PC-3 (cell line): ENCODE measurements around the gene BRF1. TPM values are rescaled to one million over a fixed set of nuclear protein-coding genes. Genes with fewer than 3 reads are reported as not detected.

Experiments
- ATAC-seq: fragments of 200-7000 bp; cut with Tn5 transposase; 2 replicates; pipeline ENCODE4 v1.9.1; 2020; ENCODE audit warnings: mild to moderate bottlenecking, moderate library complexity
- BruUV-seq: library from RNA; stranded (reverse); fragments of 400-500 nt; replicated peaks from 2 replicates; lab custom pipeline; 2021; lab: Mats Ljungman, UMichigan
- CTCF ChIA-PET: fragments of 300-600 bp; sonication (Branson Sonifier 250); formaldehyde crosslinking; loops from one replicate; lab custom pipeline; 2022; ENCODE audit warnings: antibody characterized with exemption; lab: Charles Lee
- POLR2A ChIA-PET: fragments of 300-600 bp; sonication (Branson Sonifier 250); formaldehyde crosslinking; loops from one replicate; lab custom pipeline; 2022; ENCODE audit warnings: antibody characterized with exemption; ENCODE audit not compliant: unreplicated experiment; lab: Charles Lee
- DNase-seq: peaks from one replicate; pipeline ENCODE4 v3.0.0-alpha.2; 2015
- H2AFZ ChIP-seq: fragments of 300-600 bp; sonication (generic); 2 replicates; pipeline ENCODE4 v1.6.0; 2016; ENCODE audit warnings: antibody characterized with exemption, low read length
- H3F3A ChIP-seq: fragments of 300-600 bp; sonication (generic); one replicate; pipeline ENCODE4 v1.6.0; 2017; ENCODE audit warnings: antibody characterized with exemption, low read length, control low read depth, mild to moderate bottlenecking; ENCODE audit not compliant: unreplicated experiment
- H3K27ac ChIP-seq: fragments of 300-600 bp; sonication (generic); 2 replicates; pipeline ENCODE4 v1.5.1; 2016; ENCODE audit warnings: mild to moderate bottlenecking, low read length
- H3K27me3 ChIP-seq: fragments of 300-600 bp; sonication (generic); 2 replicates; pipeline ENCODE4 v1.6.1; 2016; ENCODE audit warnings: low read length, mixed read lengths
- H3K36me3 ChIP-seq: fragments of 300-600 bp; sonication (generic); 2 replicates; pipeline ENCODE4 v1.6.1; 2016; ENCODE audit warnings: low read depth, mixed run types, low read length, mixed read lengths
- H3K4me1 ChIP-seq: fragments of 300-600 bp; sonication (generic); 2 replicates; pipeline ENCODE4 v1.5.1; 2016; ENCODE audit warnings: low read length; ENCODE audit not compliant: insufficient read depth
- H3K4me2 ChIP-seq: fragments of 300-600 bp; sonication (generic); 2 replicates; pipeline ENCODE4 v1.6.0; 2016; ENCODE audit warnings: low read length
- H3K4me3 ChIP-seq: fragments of 300-600 bp; sonication (generic); 2 replicates; pipeline ENCODE4 v1.5.1; 2016; ENCODE audit warnings: mild to moderate bottlenecking, low read length, mixed read lengths
- H3K79me2 ChIP-seq: fragments of 300-600 bp; sonication (generic); 2 replicates; pipeline ENCODE4 v1.6.1; 2017; ENCODE audit warnings: low read length, mixed read lengths
- H3K9ac ChIP-seq: fragments of 300-600 bp; sonication (generic); 2 replicates; pipeline ENCODE4 v1.6.0; 2016; ENCODE audit warnings: mild to moderate bottlenecking, low read length
- H3K9me2 ChIP-seq: fragments of 300-600 bp; sonication (generic); replicated peaks from 2 replicates; pipeline ENCODE4 v1.6.1; 2016; ENCODE audit warnings: mixed run types, low read length, mixed read lengths
- H3K9me3 ChIP-seq: fragments of 300-600 bp; sonication (generic); 2 replicates; pipeline ENCODE4 v1.6.1; 2016; ENCODE audit warnings: low read length, mixed read lengths
- H4K20me1 ChIP-seq: fragments of 300-600 bp; sonication (generic); 2 replicates; pipeline ENCODE4 v1.6.1; 2016; ENCODE audit warnings: low read length, mixed read lengths
- EZH2 ChIP-seq: fragments of 300-600 bp; sonication (generic); IDR thresholded peaks from one replicate; pipeline ENCODE4 v1.6.1; 2017; ENCODE audit warnings: antibody characterized with exemption, mild to moderate bottlenecking, low read length; ENCODE audit not compliant: unreplicated experiment
- EZH2phosphoT487 ChIP-seq: fragments of 300-600 bp; sonication (generic); IDR thresholded peaks from 2 replicates; pipeline ENCODE4 v1.6.1; 2018; ENCODE audit warnings: mild to moderate bottlenecking, antibody characterized with exemption, low read length, borderline replicate concordance
- intact Hi-C: fragments of 100-400 bp; cut with micrococcal nuclease; formaldehyde crosslinking; loops from 2 replicates; pipeline ENCODE4 v1.9.0; 2023
- total RNA-seq: library from RNA; depleted of rRNA; stranded (reverse); fragments of >200 nt; gene quantifications from 2 replicates; pipeline ENCODE4 v1.2.3, GENCODE V29; 2014
- TF ChIP-seq, protein P1 (sequence below): fragments of 300-600 bp; sonication (generic); conservative IDR thresholded peaks from 2 replicates; pipeline ENCODE4 v1.5.1; 2017; ENCODE audit warnings: antibody characterized with exemption, low read depth, mild to moderate bottlenecking, low read length

BRF1 gene
- total RNA-seq, 1 experiment from 2014 or later = 55.8 TPM

GRCh38 chr14:105256292-105256960 is 44.4 kb downstream of the BRF1 start:
- no peak overlapping the region for H3K9ac ChIP-seq
- ChIA-PET CTCF (no interaction called here), POLR2A (interaction anchor here (0.6 kb wide), 1 partner anchor 51 kb away, joined by 6 read pairs; no protein-coding TSS in a partner anchor)
- no peaks in the 10 kb centered on the region for H3F3A ChIP-seq
- H3K36me3 ChIP-seq = no peaks in the 10 kb centered on the region
- no peak overlapping the region for H2AFZ ChIP-seq
- H3K9me3 ChIP-seq = no peaks in the 10 kb centered on the region
- no peak overlapping the region for H3K4me2 ChIP-seq
- ATAC-seq = no peak
- H3K27ac ChIP-seq = no peak overlapping the region
- peaks cover 5% of the 10 kb centered on the region for H3K4me1 ChIP-seq
- no peaks in the 10 kb centered on the region for H4K20me1 ChIP-seq
- BruUV-seq = no TSS peak
- H3K4me3 ChIP-seq = no peak overlapping the region
- H3K79me2 ChIP-seq = no peaks in the 10 kb centered on the region
- no peak for DNase-seq
- intact Hi-C loops = no loop called here
- no peaks in the 10 kb centered on the region for H3K9me2 ChIP-seq
- TF ChIP-seq EZH2phosphoT487 (no peak), EZH2 (no peak)
- TF ChIP-seq, protein P1, sequence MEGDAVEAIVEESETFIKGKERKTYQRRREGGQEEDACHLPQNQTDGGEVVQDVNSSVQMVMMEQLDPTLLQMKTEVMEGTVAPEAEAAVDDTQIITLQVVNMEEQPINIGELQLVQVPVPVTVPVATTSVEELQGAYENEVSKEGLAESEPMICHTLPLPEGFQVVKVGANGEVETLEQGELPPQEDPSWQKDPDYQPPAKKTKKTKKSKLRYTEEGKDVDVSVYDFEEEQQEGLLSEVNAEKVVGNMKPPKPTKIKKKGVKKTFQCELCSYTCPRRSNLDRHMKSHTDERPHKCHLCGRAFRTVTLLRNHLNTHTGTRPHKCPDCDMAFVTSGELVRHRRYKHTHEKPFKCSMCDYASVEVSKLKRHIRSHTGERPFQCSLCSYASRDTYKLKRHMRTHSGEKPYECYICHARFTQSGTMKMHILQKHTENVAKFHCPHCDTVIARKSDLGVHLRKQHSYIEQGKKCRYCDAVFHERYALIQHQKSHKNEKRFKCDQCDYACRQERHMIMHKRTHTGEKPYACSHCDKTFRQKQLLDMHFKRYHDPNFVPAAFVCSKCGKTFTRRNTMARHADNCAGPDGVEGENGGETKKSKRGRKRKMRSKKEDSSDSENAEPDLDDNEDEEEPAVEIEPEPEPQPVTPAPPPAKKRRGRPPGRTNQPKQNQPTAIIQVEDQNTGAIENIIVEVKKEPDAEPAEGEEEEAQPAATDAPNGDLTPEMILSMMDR = no peak
- H3K27me3 ChIP-seq = no peaks in the 10 kb centered on the region

DNA sequence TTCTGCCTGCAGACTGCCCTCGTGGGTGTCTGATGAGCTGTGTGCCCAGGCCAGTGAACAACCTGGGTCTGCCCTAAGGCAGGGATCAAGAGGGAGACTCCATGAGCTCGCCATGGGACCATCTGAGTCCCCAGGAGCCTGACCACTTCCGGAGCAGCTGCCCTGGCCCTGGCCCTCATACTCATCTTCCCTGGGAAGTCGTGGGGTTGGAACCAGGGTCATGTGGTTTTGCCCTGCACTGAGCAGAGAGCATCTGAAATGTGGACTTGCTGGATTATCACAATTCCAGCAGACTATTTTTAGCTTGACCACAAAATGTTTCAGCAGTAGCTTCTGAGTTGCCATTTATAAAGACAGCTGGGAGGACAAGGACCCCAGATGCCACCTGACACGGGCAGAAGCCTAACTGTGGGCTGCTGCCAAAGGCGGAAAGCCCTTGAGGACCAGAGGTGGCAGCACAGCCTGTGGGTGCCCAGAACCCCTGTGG is 45.7 kb downstream of the BRF1 start:
- no peaks in the 10 kb centered on the region for H4K20me1 ChIP-seq
- no peak overlapping the region for H3K4me2 ChIP-seq
- no peak overlapping the region for H3K4me3 ChIP-seq
- CTCF ChIA-PET = interaction anchor here (0.5 kb wide), 1 partner anchor 428 kb away, joined by 3 read pairs; no protein-coding TSS in a partner anchor
- H3K79me2 ChIP-seq = peaks cover 8% of the 10 kb centered on the region
- no peaks in the 10 kb centered on the region for H3F3A ChIP-seq
- peaks cover 5% of the 10 kb centered on the region for H3K4me1 ChIP-seq
- TF ChIP-seq EZH2 (no peak), EZH2phosphoT487 (no peak)
- TF ChIP-seq, protein P1 = no peak
- DNase-seq (no peak), ATAC-seq (no peak)
- no peak overlapping the region for H2AFZ ChIP-seq
- no peaks in the 10 kb centered on the region for H3K27me3 ChIP-seq
- H3K9me3 ChIP-seq = no peaks in the 10 kb centered on the region
- H3K9me2 ChIP-seq = no peaks in the 10 kb centered on the region
- H3K27ac ChIP-seq = no peak overlapping the region
- intact Hi-C loops = no loop called here
- POLR2A ChIA-PET = no interaction called here
- H3K36me3 ChIP-seq = no peaks in the 10 kb centered on the region
- H3K9ac ChIP-seq = no peak overlapping the region
- BruUV-seq = no TSS peak

- Histone ChIP-seq H3K27ac (no peak overlapping the region), H3K4me3 (no peak overlapping the region), H3K36me3 (no peaks in the 10 kb centered on the region), H4K20me1 (no peaks in the 10 kb centered on the region), H3K79me2 (peaks cover 19% of the 10 kb centered on the region), H3K4me1 (peaks cover 9% of the 10 kb centered on the region; the same call in 1 of the 2 replicates), H3K9me2 (no peaks in the 10 kb centered on the region), H3F3A (no peaks in the 10 kb centered on the region), H2AFZ (no peak overlapping the region), H3K9me3 (no peaks in the 10 kb centered on the region), H3K9ac (no peak overlapping the region), H3K4me2 (no peak overlapping the region), H3K27me3 (no peaks in the 10 kb centered on the region)
- intact Hi-C loops = no loop called here
- ChIA-PET CTCF (no interaction called here), POLR2A (no interaction called here)
- TF ChIP-seq EZH2phosphoT487 = no peak
- TF ChIP-seq, protein P1 = no peak
- no peak for TF ChIP-seq EZH2
- no peak for ATAC-seq
- BruUV-seq = no TSS peak
- no peak for DNase-seq
Measured at GRCh38 chr14:105253329-105253682, 47.5 kb downstream of the BRF1 start.
